PC-3 (cell line): ENCODE measurements around the gene NCEH1.

Source experiments
- CTCF ChIP-seq: fragments of 300-600 bp; sonication (generic); conservative IDR thresholded peaks from 2 replicates; pipeline ENCODE4 v1.5.1; 2017; ENCODE audit warnings: antibody characterized with exemption, low read depth, mild to moderate bottlenecking, low read length
- EZH2 ChIP-seq: fragments of 300-600 bp; sonication (generic); IDR thresholded peaks from one replicate; pipeline ENCODE4 v1.6.1; 2017; ENCODE audit warnings: antibody characterized with exemption, mild to moderate bottlenecking, low read length; ENCODE audit not compliant: unreplicated experiment
- EZH2phosphoT487 ChIP-seq: fragments of 300-600 bp; sonication (generic); IDR thresholded peaks from 2 replicates; pipeline ENCODE4 v1.6.1; 2018; ENCODE audit warnings: mild to moderate bottlenecking, antibody characterized with exemption, low read length, borderline replicate concordance

DNA sequence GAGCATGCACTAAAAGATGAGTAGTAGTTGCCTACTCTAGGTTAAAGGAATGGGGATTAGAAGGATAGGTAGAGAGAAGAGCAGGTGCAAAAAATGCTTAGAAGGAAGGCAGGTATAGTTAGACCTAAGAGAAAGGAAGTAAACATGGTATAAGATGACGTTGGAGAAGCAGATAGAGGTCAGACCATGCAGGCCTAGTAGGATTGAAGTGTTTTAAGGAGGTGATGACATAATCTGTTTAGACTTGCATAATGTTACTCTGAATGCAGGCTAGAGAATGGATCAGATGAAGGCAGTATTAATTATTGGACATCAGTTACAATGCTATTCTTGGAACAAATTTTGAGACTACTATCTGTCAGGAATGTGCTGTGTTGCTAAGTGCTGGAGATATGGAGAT, 28.6 kb upstream of the NCEH1 start:
- no peak for TF ChIP-seq CTCF
- no peak for TF ChIP-seq EZH2
- no peak for TF ChIP-seq EZH2phosphoT487
